22Rv1 (cell line): Measurements from ENCODE around the gene ITGA8.

ENCODE experiments used
- H3K27ac ChIP-seq: fragments of 450-650 bp; 2 replicates; pipeline ENCODE4 v1.5.1; 2017
- CTCF ChIP-seq: fragments of 450-650 bp; IDR thresholded peaks from 2 replicates; pipeline ENCODE4 v1.5.1; 2017; ENCODE audit warnings: mild to moderate bottlenecking
- ZFX ChIP-seq: fragments of 450-650 bp; IDR thresholded peaks from 2 replicates; pipeline ENCODE4 v1.6.1; 2017; ENCODE audit warnings: antibody characterized with exemption, borderline replicate concordance

The ITGA8 gene

GRCh38 chr10:15579605-15580004, 140.1 kb downstream of the ITGA8 start:
- H3K27ac ChIP-seq, result no peak overlapping the region
- TF ChIP-seq ZFX (no peak), CTCF (no peak)

GRCh38 chr10:15572531-15573045, 147.1 kb downstream of the ITGA8 start:
- H3K27ac ChIP-seq, result no peak overlapping the region
- TF ChIP-seq CTCF (no peak), ZFX (no peak)

GRCh38 chr10:15571575-15571974, 148.1 kb downstream of the ITGA8 start:
- TF ChIP-seq ZFX, result no peak
- TF ChIP-seq CTCF, result no peak
- H3K27ac ChIP-seq, result no peak overlapping the region

GRCh38 chr10:15570738-15571339, 148.9 kb downstream of the ITGA8 start:
- H3K27ac ChIP-seq, result no peak overlapping the region
- TF ChIP-seq ZFX (no peak), CTCF (no peak)

GRCh38 chr10:15567952-15568351, 151.8 kb downstream of the ITGA8 start:
- H3K27ac ChIP-seq, result no peak overlapping the region
- TF ChIP-seq CTCF (no peak), ZFX (no peak)

- no peak overlapping the region for H3K27ac ChIP-seq
Observed at GRCh38 chr10:15563246-15563645, 156.5 kb downstream of the ITGA8 start.

More at GRCh38 chr10:15563246-15563645, 156.5 kb downstream of the ITGA8 start:
- no peak for TF ChIP-seq ZFX
- TF ChIP-seq CTCF, result no peak
